Mucosa of stomach (tissue), 1 donor: Measurements from ENCODE around the gene ACBD6.
"Not testable (repeated sequence)": the region's sequence is repeated elsewhere in the genome, so short reads cannot be mapped to it uniquely, and the experiment has no call there.

Source experiments
- H3K27me3 ChIP-seq: one replicate; pipeline ENCODE4 v1.7.0; 2013; ENCODE audit warnings: mild to moderate bottlenecking, low read length; ENCODE audit not compliant: control insufficient read depth, insufficient read depth
- H3K36me3 ChIP-seq: one replicate; pipeline ENCODE4 v1.7.0; 2013; ENCODE audit warnings: low read length; ENCODE audit not compliant: control insufficient read depth, insufficient read depth
- H3K4me1 ChIP-seq: one replicate; pipeline ENCODE4 v1.7.0; 2013; ENCODE audit warnings: mild to moderate bottlenecking, low read length; ENCODE audit not compliant: control insufficient read depth, insufficient read depth
- H3K4me3 ChIP-seq: one replicate; pipeline ENCODE4 v1.7.0; 2013; ENCODE audit warnings: low read length
- H3K9ac ChIP-seq: one replicate; pipeline ENCODE4 v1.7.0; 2013; ENCODE audit warnings: mild to moderate bottlenecking, low read length, moderate library complexity
- H3K9me3 ChIP-seq: one replicate; pipeline ENCODE4 v1.7.0; 2013; ENCODE audit warnings: mild to moderate bottlenecking, low read length, moderate library complexity; ENCODE audit not compliant: control insufficient read depth
- donor health status: Pancreatic carcinoma.

Gene ACBD6

DNA sequence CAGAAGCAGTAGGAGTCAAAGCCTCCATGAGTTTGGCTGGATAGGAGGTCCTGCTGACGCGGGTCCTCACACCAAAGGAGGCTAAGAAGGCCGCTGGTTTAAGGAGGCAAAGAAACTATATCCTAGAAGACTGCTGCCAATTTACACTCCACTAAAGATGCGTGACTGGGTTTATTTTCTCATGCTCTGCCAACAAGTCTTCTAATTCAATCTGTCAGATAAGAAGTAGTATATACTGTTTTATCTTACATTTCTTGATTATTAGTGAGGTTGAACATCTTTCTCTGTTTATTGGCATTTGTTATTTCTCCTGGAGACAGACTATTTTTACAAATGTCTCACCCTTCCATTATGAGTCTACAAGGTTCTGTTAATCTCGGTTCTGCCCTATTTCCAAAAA is 34.1 kb downstream of the ACBD6 start:
- no peak overlapping the region for H3K4me3 ChIP-seq
- no peaks in the 10 kb centered on the region for H3K9me3 ChIP-seq
- no peaks in the 10 kb centered on the region for H3K36me3 ChIP-seq
- no peaks in the 10 kb centered on the region for H3K27me3 ChIP-seq
- no peaks in the 10 kb centered on the region for H3K4me1 ChIP-seq
- no peak overlapping the region for H3K9ac ChIP-seq

DNA sequence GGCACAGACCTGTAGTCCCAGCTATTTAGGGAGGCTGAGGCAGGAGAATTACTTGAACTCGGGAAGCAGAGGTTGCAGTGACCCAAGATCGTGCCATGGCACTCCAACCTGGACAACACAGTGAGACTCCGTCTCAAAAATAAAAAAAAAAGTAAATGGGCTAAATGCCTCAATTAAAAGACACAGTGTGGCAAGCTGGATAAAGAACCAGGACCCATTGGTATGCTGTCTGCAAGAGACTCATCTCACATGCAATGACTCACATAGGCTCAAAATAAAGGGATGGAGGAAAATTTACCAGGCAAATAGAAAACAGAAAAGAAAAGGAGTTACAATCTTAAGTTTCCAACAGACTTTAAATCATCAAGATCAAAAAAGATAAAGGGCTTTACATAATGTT is 40.3 kb downstream of the ACBD6 start:
- Histone ChIP-seq H3K27me3 (no peaks in the 10 kb centered on the region), H3K36me3 (no peaks in the 10 kb centered on the region)

DNA sequence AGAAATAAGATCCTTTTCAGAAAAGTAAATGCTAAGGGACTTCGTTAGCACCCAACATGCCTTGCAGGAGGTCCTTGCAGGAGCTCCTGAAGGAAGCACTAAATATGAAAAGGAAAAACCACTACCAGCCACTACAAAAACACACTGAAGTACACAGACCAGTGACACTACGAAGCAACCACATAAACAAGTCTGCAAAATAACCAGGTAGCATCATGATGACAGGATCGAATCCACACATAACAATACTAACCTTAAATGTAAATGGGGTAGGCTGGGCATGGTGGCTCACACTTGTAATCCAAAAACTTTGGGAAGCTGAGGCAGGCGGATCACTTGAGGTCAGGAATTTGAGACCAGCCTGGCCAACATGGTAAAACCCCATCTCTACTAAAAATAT is 40.7 kb downstream of the ACBD6 start:
- not testable (repeated sequence) for H3K4me1 ChIP-seq, H3K9ac ChIP-seq, H3K9me3 ChIP-seq, H3K27me3 ChIP-seq, H3K4me3 ChIP-seq, H3K36me3 ChIP-seq

More for the DNA sequence above, 40.3 kb downstream of the ACBD6 start:
- Histone ChIP-seq H3K9ac (no peak overlapping the region), H3K9me3 (no peaks in the 10 kb centered on the region), H3K4me3 (no peak overlapping the region), H3K4me1 (no peaks in the 10 kb centered on the region)

DNA sequence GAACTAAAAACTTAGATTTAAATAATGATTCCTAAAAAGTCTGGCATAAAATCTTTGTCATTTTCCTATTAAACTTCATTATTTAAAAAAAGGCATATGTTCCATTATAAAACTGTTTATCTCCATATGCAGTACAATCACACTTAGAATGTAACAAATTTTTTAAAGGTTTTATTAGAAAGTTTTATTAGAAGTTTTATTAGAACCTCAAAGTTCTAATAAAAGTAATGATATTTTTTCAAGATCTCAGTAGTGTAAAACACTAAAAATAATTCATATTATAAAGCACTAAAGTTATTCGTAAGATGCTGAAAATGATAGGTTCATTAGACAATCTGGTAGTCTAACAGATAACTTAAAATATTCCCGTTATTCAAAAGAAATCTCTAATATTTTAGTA is 43.6 kb downstream of the ACBD6 start:
- H3K4me3 ChIP-seq: no peak overlapping the region
- H3K36me3 ChIP-seq: no peaks in the 10 kb centered on the region
- H3K9ac ChIP-seq: no peak overlapping the region
- no peaks in the 10 kb centered on the region for H3K4me1 ChIP-seq
- H3K9me3 ChIP-seq: no peaks in the 10 kb centered on the region
- no peaks in the 10 kb centered on the region for H3K27me3 ChIP-seq

DNA sequence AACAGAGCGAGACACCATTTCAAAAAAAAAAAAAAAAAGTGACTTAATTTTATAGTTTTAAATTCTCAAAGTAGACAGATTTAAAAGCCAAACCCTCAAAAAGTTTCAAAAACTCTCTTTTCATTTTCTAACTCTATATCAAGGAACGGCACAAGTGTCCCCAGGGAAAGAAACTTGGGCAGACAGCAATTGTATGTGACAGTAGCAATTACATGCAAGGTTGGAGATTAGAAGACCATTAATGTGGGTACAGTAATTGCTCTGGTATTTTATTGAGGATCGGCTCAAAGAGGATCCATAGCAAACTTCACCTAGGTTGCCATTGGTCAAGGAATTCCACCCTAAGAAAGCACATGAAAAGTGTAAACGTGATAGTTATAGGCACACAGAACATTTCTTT is 46.2 kb downstream of the ACBD6 start:
- no peak overlapping the region for H3K4me3 ChIP-seq
- no peak overlapping the region for H3K9ac ChIP-seq
- H3K27me3 ChIP-seq: no peaks in the 10 kb centered on the region
- H3K36me3 ChIP-seq: no peaks in the 10 kb centered on the region
- no peaks in the 10 kb centered on the region for H3K9me3 ChIP-seq
- no peaks in the 10 kb centered on the region for H3K4me1 ChIP-seq

DNA sequence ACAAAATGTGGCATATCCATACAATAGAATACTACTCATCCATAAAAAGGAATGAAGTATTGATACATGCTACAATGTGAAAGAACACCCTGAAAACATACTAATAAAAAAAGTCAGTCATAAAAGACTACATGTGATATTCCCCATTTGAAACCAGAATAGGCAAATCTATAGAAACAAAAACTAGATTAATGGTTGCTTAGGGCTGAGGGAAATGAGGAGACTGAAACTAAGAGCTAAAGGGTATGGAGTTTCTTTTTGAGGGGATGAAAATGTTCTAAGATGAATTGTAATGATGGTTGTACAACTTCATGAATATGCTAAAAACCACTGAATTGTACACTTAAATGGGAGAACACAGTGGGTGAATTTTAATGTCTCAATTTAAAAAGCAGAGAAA is 50.9 kb downstream of the ACBD6 start:
- Histone ChIP-seq H3K36me3 (no peaks in the 10 kb centered on the region), H3K4me3 (no peak overlapping the region), H3K9ac (no peak overlapping the region), H3K4me1 (no peaks in the 10 kb centered on the region), H3K27me3 (no peaks in the 10 kb centered on the region), H3K9me3 (no peaks in the 10 kb centered on the region)

DNA sequence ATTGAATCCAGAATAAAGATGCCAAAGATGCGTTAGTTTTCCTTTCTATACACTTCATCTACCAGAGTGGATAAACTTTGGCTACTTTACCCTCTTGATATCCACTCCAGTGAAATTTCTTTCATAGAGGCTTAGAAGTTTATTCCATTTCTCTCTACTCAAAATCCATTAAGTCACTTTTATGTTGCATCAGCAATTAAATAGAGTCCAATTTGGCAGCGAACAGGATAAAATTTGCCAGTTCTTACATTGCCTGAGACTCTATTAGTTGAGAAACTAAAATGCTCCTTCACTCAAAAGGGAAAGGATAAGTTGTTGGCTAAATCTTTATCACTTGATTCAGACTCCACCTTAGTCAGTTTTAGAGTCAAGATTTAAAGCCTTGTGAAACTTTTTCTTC is 57.9 kb downstream of the ACBD6 start:
- Histone ChIP-seq H3K36me3 (no peaks in the 10 kb centered on the region), H3K9ac (no peak overlapping the region), H3K4me1 (no peaks in the 10 kb centered on the region), H3K9me3 (no peaks in the 10 kb centered on the region), H3K4me3 (no peak overlapping the region), H3K27me3 (no peaks in the 10 kb centered on the region)

DNA sequence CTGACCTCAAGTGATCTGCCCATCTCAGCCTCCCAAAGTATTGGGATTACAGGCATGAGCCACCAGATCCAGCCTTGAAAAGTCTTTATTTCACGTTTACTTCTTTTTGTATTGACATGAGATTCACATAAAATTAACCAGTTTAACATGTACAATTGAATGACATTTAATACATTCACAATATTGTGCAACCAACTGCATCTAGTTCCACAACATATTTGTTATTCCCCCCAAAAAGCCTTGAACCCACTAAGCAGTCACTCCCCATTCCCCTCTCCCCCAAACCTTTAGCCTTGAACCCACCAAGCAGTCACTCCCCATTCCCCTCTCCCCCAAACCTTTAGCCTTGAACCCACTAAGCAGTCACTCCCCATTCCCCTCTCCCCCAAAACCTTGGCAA is 62.0 kb downstream of the ACBD6 start:
- no peak overlapping the region for H3K4me3 ChIP-seq
- no peaks in the 10 kb centered on the region for H3K9me3 ChIP-seq
- no peaks in the 10 kb centered on the region for H3K36me3 ChIP-seq
- H3K4me1 ChIP-seq: no peaks in the 10 kb centered on the region
- no peak overlapping the region for H3K9ac ChIP-seq
- H3K27me3 ChIP-seq: no peaks in the 10 kb centered on the region

DNA sequence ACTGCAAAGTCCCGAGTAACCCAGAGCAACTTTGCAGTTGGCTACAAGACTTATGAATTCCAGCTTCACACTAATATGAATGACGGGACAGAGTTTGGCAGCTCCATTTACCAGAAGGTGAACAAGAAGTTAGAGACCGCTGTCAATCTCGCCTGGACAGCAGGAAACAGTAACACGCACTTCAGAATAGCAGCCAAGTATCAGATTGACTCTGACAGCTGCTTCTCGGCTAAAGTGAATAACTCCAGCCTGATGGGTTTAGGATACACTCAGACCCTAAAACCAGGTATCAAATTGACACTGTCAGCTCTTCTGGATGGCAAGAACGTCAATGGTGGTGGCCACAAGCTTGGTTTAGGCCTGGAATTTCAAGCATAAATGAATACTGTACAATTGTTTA is 66.8 kb downstream of the ACBD6 start:
- Histone ChIP-seq H3K27me3 (no peaks in the 10 kb centered on the region), H3K4me1 (no peaks in the 10 kb centered on the region), H3K9me3 (no peaks in the 10 kb centered on the region), H3K9ac (no peak overlapping the region), H3K4me3 (no peak overlapping the region), H3K36me3 (no peaks in the 10 kb centered on the region)

DNA sequence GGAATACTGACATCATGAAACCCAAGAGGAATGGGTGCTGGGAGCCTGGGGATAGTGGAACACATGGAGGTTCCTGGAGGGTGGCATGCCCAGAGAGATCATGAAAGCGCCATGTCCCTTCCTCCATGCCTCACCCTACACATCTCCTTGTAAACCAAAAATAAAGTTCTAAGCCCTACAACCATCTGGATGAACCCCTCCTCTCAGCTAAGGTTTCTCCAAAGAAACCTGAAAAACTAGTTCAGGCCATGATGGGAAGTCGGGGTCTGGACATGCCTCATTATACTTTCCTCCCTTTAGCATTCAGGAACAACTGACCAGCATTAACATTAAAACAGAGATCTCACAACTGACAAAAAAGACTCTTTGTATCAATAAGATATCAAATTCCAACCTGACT is 68.5 kb downstream of the ACBD6 start:
- Histone ChIP-seq H3K36me3 (no peaks in the 10 kb centered on the region), H3K4me1 (no peaks in the 10 kb centered on the region), H3K4me3 (no peak overlapping the region), H3K27me3 (no peaks in the 10 kb centered on the region), H3K9ac (no peak overlapping the region), H3K9me3 (no peaks in the 10 kb centered on the region)

DNA sequence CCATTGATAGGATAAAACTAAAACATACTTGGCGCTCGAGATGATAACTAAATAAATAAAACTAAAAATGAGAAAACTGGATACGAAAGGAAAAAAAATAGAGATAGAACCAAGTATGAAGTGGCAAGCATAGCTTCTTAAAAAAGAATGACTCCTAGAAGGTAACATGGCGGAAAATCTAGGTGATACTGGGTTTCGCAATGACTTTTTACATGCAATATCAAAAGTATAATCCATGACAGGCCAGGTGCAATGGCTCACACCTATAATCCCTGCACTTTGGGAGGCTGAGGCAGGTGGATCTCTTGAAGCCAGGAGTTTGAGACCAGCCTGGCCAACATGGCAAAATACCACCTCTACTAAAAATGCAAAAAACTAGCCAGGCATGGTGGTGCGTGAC is 70.7 kb downstream of the ACBD6 start:
- Histone ChIP-seq H3K36me3 (no peaks in the 10 kb centered on the region), H3K27me3 (no peaks in the 10 kb centered on the region)

DNA sequence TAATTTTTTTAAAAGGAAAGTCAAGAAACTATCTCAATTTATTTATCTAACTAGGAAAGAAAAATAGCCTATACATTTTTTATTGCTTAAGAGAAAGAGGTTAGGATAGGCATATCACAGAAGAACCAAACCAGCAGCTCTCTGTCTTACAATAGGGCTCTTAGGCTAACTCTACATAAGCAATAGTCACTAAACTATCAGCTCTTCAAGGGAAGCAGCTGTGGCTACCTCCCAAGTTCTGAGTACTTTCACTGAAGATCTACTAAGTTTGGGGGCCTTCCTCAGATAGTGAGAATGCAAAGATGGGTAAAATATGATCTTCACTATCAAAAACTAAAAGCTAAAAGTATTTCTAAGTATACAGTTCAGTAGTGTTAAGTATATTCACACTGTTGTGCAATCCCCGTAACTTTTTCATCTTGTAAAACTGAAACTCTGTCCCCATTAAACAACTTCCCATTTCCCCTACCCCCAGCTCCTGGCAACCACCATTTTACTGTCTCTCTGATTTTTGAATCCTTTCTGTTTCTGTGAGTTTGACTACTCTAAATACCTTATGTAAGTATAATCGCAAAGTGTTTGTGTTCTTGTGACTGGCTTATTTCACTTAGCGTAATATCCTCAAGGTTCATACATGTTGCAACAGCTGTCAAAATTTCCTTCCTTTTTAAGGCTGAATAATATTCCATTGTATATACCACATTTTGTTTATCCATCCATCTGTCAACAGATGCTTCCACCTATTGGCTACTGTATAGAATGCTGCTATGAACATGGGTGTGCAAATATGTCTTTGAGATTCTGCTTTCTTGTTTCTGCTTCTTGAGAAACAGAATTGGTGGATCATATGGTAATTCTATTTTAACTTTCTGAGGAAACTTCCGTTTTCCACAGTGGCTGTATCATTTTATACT is 73.3 kb downstream of the ACBD6 start:
- no peaks in the 10 kb centered on the region for H3K9me3 ChIP-seq
- H3K36me3 ChIP-seq: no peaks in the 10 kb centered on the region
- H3K4me1 ChIP-seq: no peaks in the 10 kb centered on the region
- H3K9ac ChIP-seq: no peak overlapping the region
- no peaks in the 10 kb centered on the region for H3K27me3 ChIP-seq
- H3K4me3 ChIP-seq: no peak overlapping the region

More for the DNA sequence above, 70.7 kb downstream of the ACBD6 start:
- Histone ChIP-seq H3K9ac (no peak overlapping the region), H3K9me3 (no peaks in the 10 kb centered on the region), H3K4me1 (no peaks in the 10 kb centered on the region), H3K4me3 (no peak overlapping the region)

DNA sequence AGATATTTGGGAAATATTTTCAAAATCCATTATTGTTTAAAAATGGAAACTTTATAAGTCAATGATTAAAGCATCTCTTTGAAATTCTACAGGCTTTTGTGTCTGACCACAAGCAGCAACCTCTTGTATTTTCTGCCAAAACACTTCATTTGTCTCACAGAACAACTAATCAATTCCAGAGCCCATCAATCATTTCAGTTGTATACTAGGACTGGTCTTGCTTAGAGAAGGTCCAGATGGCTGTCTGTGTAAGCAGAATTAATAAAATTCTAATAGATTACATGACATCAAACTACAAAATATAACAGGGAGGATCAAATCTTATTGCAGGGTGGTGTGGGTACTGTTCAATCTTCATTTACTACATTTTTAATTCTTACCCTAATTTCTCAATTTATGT is 76.4 kb downstream of the ACBD6 start:
- no peaks in the 10 kb centered on the region for H3K27me3 ChIP-seq
- no peak overlapping the region for H3K9ac ChIP-seq
- H3K9me3 ChIP-seq: no peaks in the 10 kb centered on the region
- H3K4me1 ChIP-seq: no peaks in the 10 kb centered on the region
- H3K36me3 ChIP-seq: no peaks in the 10 kb centered on the region
- H3K4me3 ChIP-seq: no peak overlapping the region
